Fibroblast of peridontal ligament (primary cell): ENCODE results near the gene KPNA4.

Source experiments
- DNase-seq: peaks from one replicate; pipeline ENCODE4 v3.0.0-alpha.2; 2010; ENCODE audit errors: extremely low read depth

The KPNA4 gene

DNA sequence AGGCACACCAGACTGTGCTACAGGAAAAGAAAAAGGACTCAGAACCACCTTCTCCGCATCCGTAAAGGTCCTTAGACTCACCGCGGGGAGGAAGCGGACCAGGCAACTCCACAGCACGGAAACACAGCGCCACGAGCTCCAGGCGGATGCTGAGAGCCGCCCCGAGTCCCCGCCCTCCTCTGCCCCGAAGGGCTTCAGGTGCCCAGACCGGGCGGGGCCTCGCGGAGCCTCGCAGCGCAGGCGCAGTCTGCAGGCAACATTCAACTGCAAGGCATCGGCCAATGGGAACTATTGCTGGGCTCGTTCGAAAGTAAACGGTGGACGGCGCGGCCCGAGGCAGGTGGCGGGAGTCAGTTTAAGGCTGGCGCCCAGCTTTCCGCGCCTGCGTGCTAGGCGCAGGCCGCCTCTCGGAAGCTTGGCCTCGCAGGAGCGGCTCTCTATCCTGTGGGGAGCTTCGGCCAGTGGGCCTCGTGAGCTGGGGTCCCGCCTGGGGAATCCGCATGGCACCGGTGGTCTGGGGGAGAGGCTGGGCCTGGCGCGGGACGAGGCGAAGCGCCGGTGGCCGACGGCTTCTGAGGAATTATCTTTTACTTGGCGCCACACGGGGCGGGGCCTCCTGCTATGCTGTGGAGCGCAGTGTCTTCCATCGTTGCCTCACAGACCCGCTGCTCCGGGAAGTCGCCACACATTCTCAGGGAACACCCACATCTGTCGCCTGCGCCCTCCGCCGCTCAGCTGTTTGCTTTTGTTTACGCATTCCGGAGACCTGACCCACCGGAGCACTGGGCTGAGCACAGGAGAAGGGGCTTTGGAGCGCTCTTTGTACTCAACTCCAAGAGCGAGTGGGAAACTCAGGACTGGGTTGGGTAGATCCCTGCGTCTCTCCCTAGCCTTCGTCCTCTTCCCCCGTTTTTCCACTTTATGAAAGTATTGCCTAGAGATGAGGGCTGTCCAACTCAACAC lies 115.5 kb downstream of the KPNA4 start, which contains the start of gene TRIM59:
TRIM59 (minus strand) TSS at position 151 of the 963 bp plus-strand sequence. CDS start 10,603 bp downstream, outside the sequence.
- DNase-seq = peak; percentile 95

DNA sequence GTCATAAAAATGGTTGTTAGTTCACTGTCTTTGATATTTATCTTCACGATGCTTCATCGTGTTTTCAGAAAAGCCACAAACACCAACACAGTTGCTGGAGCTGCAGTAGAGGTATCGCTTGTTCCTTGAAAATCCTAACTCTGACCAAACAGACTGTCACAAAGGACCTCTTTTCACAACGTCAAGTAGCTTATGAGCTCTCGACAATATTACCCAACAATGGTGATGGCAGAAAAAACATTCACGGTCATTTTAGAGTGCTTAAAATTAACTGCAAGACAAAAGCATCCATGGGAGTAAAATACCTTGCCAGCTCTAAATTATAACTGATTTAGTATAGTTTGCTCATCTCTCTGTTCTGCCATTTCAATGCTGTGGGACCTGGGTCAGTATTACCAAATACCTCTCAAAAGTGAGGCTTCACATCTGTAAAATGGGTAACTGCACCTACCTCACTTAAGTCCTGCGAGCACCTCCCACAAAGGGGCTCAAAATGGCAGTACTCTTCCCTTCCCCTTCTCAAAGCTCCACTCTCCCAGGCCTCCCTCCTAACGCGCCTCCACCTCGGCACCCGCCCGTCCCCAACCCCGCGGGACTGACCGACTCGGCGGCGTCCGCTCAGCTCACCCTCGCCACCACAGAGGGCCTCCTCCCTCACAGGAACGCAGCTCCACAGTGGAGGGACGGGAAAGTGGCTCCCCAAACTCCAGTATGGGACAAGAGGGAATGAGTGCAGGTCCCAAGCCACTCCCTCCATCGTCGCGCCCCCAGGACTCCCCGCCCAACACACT lies 116.3 kb downstream of the KPNA4 start:
- DNase-seq = peak; percentile 56

DNA sequence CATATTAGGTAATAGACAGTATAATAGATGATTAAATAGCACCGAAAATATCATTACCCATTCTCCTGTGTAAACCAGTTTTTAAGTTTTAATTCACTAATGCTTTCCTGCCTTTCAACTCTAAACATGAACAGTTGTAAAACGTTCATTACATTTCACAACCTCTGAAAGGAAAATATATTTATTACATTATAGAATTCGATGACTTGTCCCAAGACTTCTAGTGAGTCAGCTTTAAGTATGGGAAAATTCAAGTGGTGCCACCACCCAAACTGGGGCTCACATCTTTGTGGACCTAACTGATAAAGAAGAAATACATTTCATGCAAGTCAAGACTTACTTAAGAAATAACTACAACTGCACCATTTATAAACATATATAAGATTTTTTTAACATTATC lies 117.8 kb downstream of the KPNA4 start:
- DNase-seq = peak; percentile 50

GRCh38 chr3:160446522-160447056 lies 118.8 kb downstream of the KPNA4 start:
- DNase-seq = no peak

- no peak for DNase-seq
Observed at GRCh38 chr3:160445854-160446253, 119.5 kb downstream of the KPNA4 start.
